CD4-positive, alpha-beta memory T cell (primary cell): ENCODE data around the gene FAM234A. TPM values are rescaled to one million over a fixed set of nuclear protein-coding genes. Genes with fewer than 3 reads are reported as not detected.
A peak's percentile ranks its signal among the peaks of the same experiment; 100 is the strongest.

Experiments
- CTCF ChIA-PET: fragments of 350-600 bp; sonication (Branson Sonifier 250); formaldehyde crosslinking; loops from one replicate; lab custom pipeline; 2021; ENCODE audit warnings: inconsistent platforms; ENCODE audit not compliant: partially characterized antibody; lab: Charles Lee
- POLR2A ChIA-PET: fragments of 350-600 bp; sonication (Branson Sonifier 250); formaldehyde crosslinking; loops from one replicate; lab custom pipeline; 2021; ENCODE audit not compliant: partially characterized antibody; lab: Charles Lee
- DNase-seq, 5 donors: peaks; one replicate each; pipeline versions ENCODE4 v3.0.0 to v3.0.0-alpha.2; 2020 to 2022; ENCODE audit warnings: mixed read lengths in 1 of 5
- H3K27ac ChIP-seq: one replicate; pipeline ENCODE4 v1.7.0; 2013; ENCODE audit warnings: low read depth, low read length
- H3K27me3 ChIP-seq: 2 replicates; pipeline ENCODE4 v1.7.0; 2013; ENCODE audit warnings: mild to moderate bottlenecking, low read length, moderate library complexity; ENCODE audit not compliant: insufficient read depth
- H3K36me3 ChIP-seq: 2 replicates; pipeline ENCODE4 v1.7.0; 2013; ENCODE audit warnings: mild to moderate bottlenecking, low read length, moderate library complexity; ENCODE audit not compliant: insufficient read depth
- H3K4me1 ChIP-seq: 2 replicates; pipeline ENCODE4 v1.7.0; 2013; ENCODE audit warnings: mild to moderate bottlenecking, low read length, moderate library complexity; ENCODE audit not compliant: insufficient read depth
- H3K4me3 ChIP-seq, 2 donors: one replicate each; pipeline ENCODE4 v1.7.0; 2013; ENCODE audit warnings: low read length in 2 of 2, mild to moderate bottlenecking in 1 of 2
- H3K9me3 ChIP-seq, 2 donors: one replicate each; pipeline ENCODE4 v1.7.0; 2013; ENCODE audit warnings: low read length in 2 of 2, control low read depth in 1 of 2; ENCODE audit not compliant: control insufficient read depth in 1 of 2
- H3K27ac Mint-ChIP-seq, 7 donors: one replicate each; pipeline ENCODE4 v1.8.0; 2020 to 2021; ENCODE audit warnings: mixed read lengths in 7 of 7, mild to moderate bottlenecking in 6 of 7, inconsistent platforms in 3 of 7, moderate library complexity in 3 of 7
- H3K27me3 Mint-ChIP-seq, 2 donors: one replicate each; pipeline ENCODE4 v1.8.0; 2020 to 2021; ENCODE audit warnings: mixed read lengths in 2 of 2
- H3K36me3 Mint-ChIP-seq, 2 donors: one replicate each; pipeline ENCODE4 v1.8.0; 2020 to 2021; ENCODE audit warnings: mixed read lengths in 2 of 2, inconsistent platforms in 1 of 2, mild to moderate bottlenecking in 1 of 2
- H3K4me1 Mint-ChIP-seq, 4 donors: one replicate each; pipeline ENCODE4 v1.8.0; 2020 to 2021; ENCODE audit warnings: mixed read lengths in 4 of 4, mild to moderate bottlenecking in 1 of 4
- H3K4me3 Mint-ChIP-seq, 8 donors: one replicate each; pipeline ENCODE4 v1.8.0; 2020 to 2021; ENCODE audit warnings: mixed read lengths in 8 of 8, mild to moderate bottlenecking in 7 of 8, moderate library complexity in 6 of 8, inconsistent platforms in 3 of 8
- H3K9me3 Mint-ChIP-seq, 8 donors: one replicate each; pipeline ENCODE4 v1.8.0; 2020 to 2021; ENCODE audit warnings: mixed read lengths in 8 of 8, mild to moderate bottlenecking in 5 of 8, inconsistent platforms in 3 of 8, moderate library complexity in 1 of 8
- intact Hi-C: fragments of 100-400 bp; cut with micrococcal nuclease; formaldehyde crosslinking; loops from one replicate; pipeline ENCODE4 v1.15.1; 2023
- polyA plus RNA-seq, 2 donors: library from polyadenylated mRNA; unstranded; fragments of 300-500 nt; fragmentation: Illumina TruSeq; gene quantifications; one replicate each; pipeline ENCODE4 v1.2.3, GENCODE V29; 2021
- total RNA-seq, 2 experiments: library from RNA; stranded (reverse); gene quantifications; one replicate each; pipeline ENCODE4 v1.2.3, GENCODE V29; 2021

The FAM234A gene
- total and polyA plus RNA-seq, 4 experiments from 2014 or later: 18.2 to 41.1 (median 34.9) TPM

DNA sequence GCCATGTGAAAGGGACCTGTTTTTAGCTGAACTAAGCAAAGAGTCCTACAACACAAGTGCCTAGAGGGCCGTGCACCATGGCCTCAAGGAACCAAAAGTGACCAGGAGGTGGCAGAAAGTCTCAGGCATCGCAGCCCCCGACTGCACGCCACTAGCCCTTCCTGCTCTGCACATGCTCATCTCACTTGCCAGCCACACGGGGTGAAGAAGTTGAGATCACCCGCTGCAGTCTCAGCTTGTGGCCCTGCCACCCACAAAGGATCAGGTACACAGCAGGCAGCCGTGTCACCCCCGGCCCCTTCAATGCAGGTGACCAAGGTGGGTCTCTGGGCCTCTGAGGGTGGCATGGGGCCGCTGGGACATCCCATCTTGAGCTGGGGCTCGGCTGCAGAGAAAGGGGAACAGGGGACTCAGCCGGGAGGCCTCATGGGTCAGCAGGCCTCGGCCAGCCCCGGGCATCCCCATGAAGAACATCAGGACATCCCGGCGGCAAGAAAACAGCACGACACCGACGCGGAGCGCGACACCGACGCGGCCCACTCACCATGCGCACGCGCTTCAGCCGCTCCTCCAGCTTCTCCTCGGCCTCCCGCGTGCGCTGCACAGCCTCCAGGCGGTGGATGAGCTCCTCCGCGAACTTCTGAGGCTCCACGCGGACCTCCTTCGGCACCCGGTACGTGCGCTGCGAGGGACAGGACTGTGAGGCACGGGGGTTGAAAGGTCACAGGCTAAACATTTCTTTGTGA, 69.3 kb downstream of the FAM234A start:
- H3K4me1 Mint-ChIP-seq: peaks cover 0 to 4% (median 2%) of the 10 kb centered on the region in 4 donors
- peaks cover 13 to 47% of the 10 kb centered on the region in 2 donors for H3K36me3 Mint-ChIP-seq
- H3K4me3 Mint-ChIP-seq: peak overlapping the region in 1 of 8 donors; percentile 48
- Histone ChIP-seq H3K27me3 (no peaks in the 10 kb centered on the region), H3K9me3 (no peaks in the 10 kb centered on the region), H3K4me3 (no peak overlapping the region), H3K4me1 (no peaks in the 10 kb centered on the region), H3K36me3 (peaks cover 41% of the 10 kb centered on the region), H3K27ac (no peak overlapping the region)
- CTCF ChIA-PET: interaction anchor here (0.7 kb wide), 1 partner anchor 17 kb away, joined by 3 read pairs; no protein-coding TSS in a partner anchor
- intact Hi-C loops: no loop called here
- peak in 1 of 5 donors; percentile 3 for DNase-seq
- no peak overlapping the region for H3K27ac Mint-ChIP-seq
- H3K27me3 Mint-ChIP-seq: no peaks in the 10 kb centered on the region
- H3K9me3 Mint-ChIP-seq: no peaks in the 10 kb centered on the region
- POLR2A ChIA-PET: no interaction called here

DNA sequence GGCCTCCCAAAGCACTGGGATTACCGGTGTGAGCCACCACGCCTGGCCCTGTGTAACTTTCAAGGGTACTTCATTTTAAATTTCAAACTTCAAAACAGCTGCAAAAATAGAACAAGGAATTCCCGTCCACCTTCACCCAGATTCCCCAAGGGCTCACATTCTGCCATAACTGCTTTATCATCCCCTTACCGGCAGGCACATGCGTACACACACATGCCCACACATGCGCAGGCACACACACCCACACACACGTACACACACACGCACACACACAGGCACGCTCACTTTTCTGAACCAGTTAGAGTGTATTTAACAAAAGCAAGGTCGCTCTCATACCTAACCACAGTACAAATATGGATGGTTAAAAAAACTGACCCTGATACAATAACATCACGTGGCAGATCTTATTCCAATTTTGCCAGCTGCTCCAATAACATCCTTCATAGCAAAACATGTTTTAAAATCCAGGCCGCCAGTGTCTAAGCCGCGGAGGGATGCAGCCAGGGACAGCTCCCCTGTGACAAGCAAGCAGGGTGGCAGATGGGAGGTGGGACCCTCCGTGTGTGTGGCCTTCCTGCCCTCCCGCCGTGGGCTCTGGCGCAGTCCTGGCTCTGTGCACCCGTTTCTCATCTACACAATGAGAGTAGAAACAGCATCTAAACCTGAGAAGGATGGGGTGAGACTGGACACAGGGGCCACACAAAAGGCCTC, 71.5 kb downstream of the FAM234A start:
- Histone ChIP-seq H3K27ac (no peak overlapping the region), H3K27me3 (no peaks in the 10 kb centered on the region), H3K4me3 (no peak overlapping the region), H3K36me3 (peaks cover 41% of the 10 kb centered on the region), H3K9me3 (no peaks in the 10 kb centered on the region), H3K4me1 (peaks cover 7% of the 10 kb centered on the region)
- H3K4me3 Mint-ChIP-seq: no peak overlapping the region
- H3K36me3 Mint-ChIP-seq: peaks cover 16 to 51% of the 10 kb centered on the region in 2 donors
- peak overlapping the region in 1 of 7 donors; percentile 39 for H3K27ac Mint-ChIP-seq
- H3K27me3 Mint-ChIP-seq: no peaks in the 10 kb centered on the region
- intact Hi-C loops: no loop called here
- no peak for DNase-seq
- CTCF ChIA-PET: no interaction called here
- no peaks in the 10 kb centered on the region for H3K9me3 Mint-ChIP-seq
- peaks cover 5 to 11% (median 8%) of the 10 kb centered on the region in 4 donors for H3K4me1 Mint-ChIP-seq
- POLR2A ChIA-PET: no interaction called here

DNA sequence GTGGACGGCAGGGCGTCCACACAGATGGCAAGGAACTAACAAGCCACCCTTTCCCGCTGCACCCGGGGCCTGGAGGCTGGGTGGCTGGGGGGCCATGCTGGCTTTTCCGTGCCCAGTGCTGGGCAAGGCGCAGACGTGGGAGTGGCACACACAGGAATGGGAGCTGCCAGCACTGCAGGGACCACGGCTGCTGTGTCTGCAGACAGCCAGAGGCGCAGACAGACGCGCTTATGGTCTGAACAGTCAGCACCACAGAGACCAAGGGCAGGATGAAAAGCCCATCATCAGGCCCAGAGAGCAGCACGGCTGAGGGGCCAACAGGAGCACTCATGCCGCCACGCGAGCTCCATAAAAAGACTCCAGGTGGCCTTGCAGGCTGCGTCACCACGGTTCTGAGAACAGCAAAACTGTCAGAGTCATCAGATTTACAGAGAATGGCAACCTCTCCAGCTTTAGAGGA, 72.3 kb downstream of the FAM234A start:
- Mint-ChIP-seq H3K27me3 (no peaks in the 10 kb centered on the region), H3K36me3 (peaks cover 16 to 56% of the 10 kb centered on the region in 2 donors), H3K4me1 (peaks cover 5 to 11% (median 8%) of the 10 kb centered on the region in 4 donors), H3K9me3 (no peaks in the 10 kb centered on the region), H3K4me3 (no peak overlapping the region), H3K27ac (no peak overlapping the region)
- ChIA-PET POLR2A (no interaction called here), CTCF (no interaction called here)
- Histone ChIP-seq H3K4me1 (peaks cover 7% of the 10 kb centered on the region), H3K27ac (no peak overlapping the region), H3K9me3 (no peaks in the 10 kb centered on the region), H3K27me3 (no peaks in the 10 kb centered on the region), H3K4me3 (no peak overlapping the region), H3K36me3 (peaks cover 42% of the 10 kb centered on the region)
- intact Hi-C loops: no loop called here
- no peak for DNase-seq

DNA sequence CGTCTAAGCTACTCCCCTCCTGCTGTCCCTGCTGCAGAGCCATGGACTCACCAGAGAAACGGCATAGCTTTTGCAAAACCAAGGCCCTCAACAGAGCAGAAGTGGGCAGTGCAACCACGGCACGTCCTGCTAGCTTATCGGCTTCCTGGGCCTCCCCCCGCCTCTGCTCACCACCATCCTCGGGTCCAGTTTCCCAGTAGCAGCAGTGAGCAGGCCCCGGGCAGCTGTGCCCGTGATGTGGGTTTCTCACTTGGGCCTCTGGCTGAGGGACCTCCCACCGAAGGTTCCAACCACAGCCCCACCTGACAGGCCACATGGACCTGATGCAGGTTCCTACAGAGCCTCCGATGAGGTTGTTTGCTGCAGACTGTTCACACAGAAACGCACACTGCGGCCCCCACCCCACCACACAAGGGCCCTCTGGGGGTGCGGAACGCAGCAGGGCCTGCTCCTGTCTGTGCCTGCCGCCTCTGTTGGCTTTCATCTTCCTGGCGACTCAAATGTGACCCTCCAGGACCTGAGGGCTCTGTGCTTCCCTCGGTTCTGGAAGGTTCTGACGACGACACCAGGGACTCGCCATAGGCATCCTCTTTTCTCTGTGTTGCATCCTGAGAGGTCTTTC, 73.2 kb downstream of the FAM234A start:
- ChIA-PET CTCF (no interaction called here), POLR2A (no interaction called here)
- peaks cover 22 to 60% of the 10 kb centered on the region in 2 donors for H3K36me3 Mint-ChIP-seq
- no peak overlapping the region for H3K4me3 Mint-ChIP-seq
- no peaks in the 10 kb centered on the region for H3K9me3 ChIP-seq
- peaks cover 7% of the 10 kb centered on the region for H3K4me1 ChIP-seq
- no peak overlapping the region for H3K27ac Mint-ChIP-seq
- H3K27ac ChIP-seq: no peak overlapping the region
- no peaks in the 10 kb centered on the region for H3K27me3 ChIP-seq
- no peak for DNase-seq
- H3K27me3 Mint-ChIP-seq: no peaks in the 10 kb centered on the region
- intact Hi-C loops: no loop called here
- no peak overlapping the region for H3K4me3 ChIP-seq
- H3K4me1 Mint-ChIP-seq: peaks cover 5 to 11% (median 8%) of the 10 kb centered on the region in 4 donors
- H3K9me3 Mint-ChIP-seq: no peaks in the 10 kb centered on the region
- peaks cover 42% of the 10 kb centered on the region for H3K36me3 ChIP-seq

DNA sequence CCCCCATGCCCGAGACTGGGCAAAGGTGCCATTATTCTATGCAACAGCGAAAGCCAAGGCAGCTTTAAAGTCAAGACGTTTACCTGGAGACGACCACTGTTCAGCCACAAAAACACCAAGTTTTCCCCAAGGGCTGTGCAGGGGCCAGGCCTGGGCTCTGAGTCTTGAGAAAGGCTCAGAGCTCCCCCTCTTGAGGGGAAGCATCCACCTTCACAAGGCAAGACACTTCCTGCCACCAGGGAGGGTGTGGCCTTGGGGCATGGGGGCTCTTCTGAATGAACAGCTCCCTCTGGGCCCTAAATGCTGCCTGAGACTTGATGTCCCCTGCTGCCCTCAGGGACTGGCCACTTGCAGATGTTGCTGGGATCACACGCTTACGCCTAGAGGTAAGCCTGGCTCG, 74.9 kb downstream of the FAM234A start:
- ChIA-PET POLR2A (interaction anchor here (1.0 to 1.1 kb wide), 2 partner anchors 15 to 81 kb away, joined by 3 to 7 read pairs; no protein-coding TSS in a partner anchor), CTCF (interaction anchor here (0.6 kb wide), 1 partner anchor 15 kb away, joined by 3 read pairs; no protein-coding TSS in a partner anchor)
- H3K4me1 Mint-ChIP-seq: peaks cover 5 to 9% (median 7%) of the 10 kb centered on the region in 4 donors
- Histone ChIP-seq H3K4me1 (peaks cover 7% of the 10 kb centered on the region), H3K9me3 (no peaks in the 10 kb centered on the region), H3K4me3 (no peak overlapping the region), H3K36me3 (peaks cover 53% of the 10 kb centered on the region), H3K27ac (no peak overlapping the region), H3K27me3 (no peaks in the 10 kb centered on the region)
- H3K9me3 Mint-ChIP-seq: no peaks in the 10 kb centered on the region
- H3K4me3 Mint-ChIP-seq: no peak overlapping the region
- intact Hi-C loops: no loop called here
- peak overlapping the region in 2 of 7 donors; percentile 29 to 35 for H3K27ac Mint-ChIP-seq
- H3K36me3 Mint-ChIP-seq: peaks cover 34 to 59% of the 10 kb centered on the region in 2 donors
- DNase-seq: peak in 1 of 5 donors; percentile 14
- no peaks in the 10 kb centered on the region for H3K27me3 Mint-ChIP-seq

DNA sequence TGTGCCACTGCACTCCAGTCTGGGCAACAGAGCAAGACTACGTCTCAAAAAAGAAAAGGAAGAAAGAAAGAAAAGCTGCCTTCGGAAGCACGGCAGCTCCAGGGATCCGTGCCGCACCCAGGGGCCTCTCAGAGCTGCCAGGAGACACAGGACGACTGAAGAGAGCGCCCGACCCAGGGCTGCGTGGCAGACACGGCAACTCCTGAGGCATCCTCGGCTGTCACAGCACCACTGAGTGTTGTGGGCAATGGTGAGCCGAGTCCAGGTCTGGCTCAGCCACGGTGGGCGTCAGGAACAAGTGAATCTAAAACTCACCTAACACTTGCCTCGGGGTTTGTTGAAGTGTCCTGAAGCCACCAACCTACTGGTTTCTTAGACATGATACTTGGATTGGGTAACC, 77.1 kb downstream of the FAM234A start:
- H3K4me1 Mint-ChIP-seq: peaks cover 8 to 22% (median 14%) of the 10 kb centered on the region in 4 donors
- ChIA-PET POLR2A (no interaction called here), CTCF (no interaction called here)
- Histone ChIP-seq H3K36me3 (peaks cover 48% of the 10 kb centered on the region), H3K4me3 (no peak overlapping the region), H3K27me3 (no peaks in the 10 kb centered on the region), H3K4me1 (peaks cover 11% of the 10 kb centered on the region), H3K9me3 (no peaks in the 10 kb centered on the region), H3K27ac (no peak overlapping the region)
- DNase-seq: no peak
- H3K4me3 Mint-ChIP-seq: no peak overlapping the region
- no peaks in the 10 kb centered on the region for H3K9me3 Mint-ChIP-seq
- H3K27ac Mint-ChIP-seq: no peak overlapping the region
- intact Hi-C loops: no loop called here
- peaks cover 34 to 60% of the 10 kb centered on the region in 2 donors for H3K36me3 Mint-ChIP-seq
- H3K27me3 Mint-ChIP-seq: no peaks in the 10 kb centered on the region

DNA sequence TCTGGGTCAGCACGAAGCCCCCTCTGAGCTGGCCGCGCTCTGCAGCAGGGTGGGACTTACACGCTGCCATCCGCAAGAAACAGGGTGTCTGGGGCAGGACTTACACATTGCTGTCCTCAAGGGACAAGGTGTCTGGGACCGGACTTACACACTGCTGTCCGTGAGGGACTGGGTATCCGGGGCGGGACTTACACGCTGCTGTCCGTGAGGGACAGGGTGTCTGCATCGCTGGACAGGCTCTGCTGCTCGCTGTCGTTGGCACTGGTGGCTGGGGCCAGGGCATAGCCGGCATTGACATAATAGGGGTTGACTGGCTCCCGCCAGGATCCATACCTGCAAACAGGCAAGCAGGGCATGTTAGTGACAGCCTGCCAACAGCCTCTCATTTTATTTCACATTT, 79.7 kb downstream of the FAM234A start:
- ChIA-PET CTCF (no interaction called here), POLR2A (interaction anchor here (0.6 kb wide), 1 partner anchor 11 kb away, joined by 3 read pairs; no protein-coding TSS in a partner anchor)
- Histone ChIP-seq H3K27ac (no peak overlapping the region), H3K4me1 (peaks cover 25% of the 10 kb centered on the region), H3K4me3 (no peak overlapping the region), H3K27me3 (no peaks in the 10 kb centered on the region), H3K9me3 (no peaks in the 10 kb centered on the region), H3K36me3 (peaks cover 47% of the 10 kb centered on the region)
- Mint-ChIP-seq H3K27me3 (no peaks in the 10 kb centered on the region), H3K27ac (no peak overlapping the region), H3K4me1 (peaks cover 10 to 44% (median 27%) of the 10 kb centered on the region in 4 donors), H3K4me3 (no peak overlapping the region), H3K9me3 (no peaks in the 10 kb centered on the region), H3K36me3 (peaks cover 32 to 61% of the 10 kb centered on the region in 2 donors)
- intact Hi-C loops: no loop called here
- DNase-seq: no peak
